Spleen (tissue), 7 donors: Measurements from ENCODE around the gene CXorf65.

Source experiments
- CTCF ChIP-seq, 11 experiments: fragments of 200-600 bp in 7 of 11; fragments of 450-650 bp in 4 of 11; sonication (generic) in 4 of 11; IDR thresholded peaks in 8 of 11; conservative IDR thresholded peaks in 3 of 11; 1 replicate in 7 of 11; 2 replicates in 4 of 11; pipeline versions ENCODE4 v1.4.0 to v1.8.0; 2016 to 2021; ENCODE audit warnings: antibody characterized with exemption in 11 of 11, inconsistent platforms in 4 of 11, mild to moderate bottlenecking in 1 of 11
- POLR2A ChIP-seq, 3 donors: fragments of 450-650 bp; IDR thresholded peaks; one replicate each; pipeline ENCODE4 v1.5.1; 2017; ENCODE audit warnings: antibody characterized with exemption in 3 of 3, mild to moderate bottlenecking in 1 of 3
- POLR2AphosphoS5 ChIP-seq, 3 donors: sonication (generic); formaldehyde crosslinking; IDR thresholded peaks; one replicate each; pipeline ENCODE4 v1.5.1; 2017; ENCODE audit warnings: antibody characterized with exemption in 3 of 3
- donor health status: DM: no; HTN: no; CAD: no; lungs with moderate emphysema.
- donor health status: DM: no; HTN: no; CAD: no.
- donor health status: DM: no; HTN: no; CAD: no.

DNA sequence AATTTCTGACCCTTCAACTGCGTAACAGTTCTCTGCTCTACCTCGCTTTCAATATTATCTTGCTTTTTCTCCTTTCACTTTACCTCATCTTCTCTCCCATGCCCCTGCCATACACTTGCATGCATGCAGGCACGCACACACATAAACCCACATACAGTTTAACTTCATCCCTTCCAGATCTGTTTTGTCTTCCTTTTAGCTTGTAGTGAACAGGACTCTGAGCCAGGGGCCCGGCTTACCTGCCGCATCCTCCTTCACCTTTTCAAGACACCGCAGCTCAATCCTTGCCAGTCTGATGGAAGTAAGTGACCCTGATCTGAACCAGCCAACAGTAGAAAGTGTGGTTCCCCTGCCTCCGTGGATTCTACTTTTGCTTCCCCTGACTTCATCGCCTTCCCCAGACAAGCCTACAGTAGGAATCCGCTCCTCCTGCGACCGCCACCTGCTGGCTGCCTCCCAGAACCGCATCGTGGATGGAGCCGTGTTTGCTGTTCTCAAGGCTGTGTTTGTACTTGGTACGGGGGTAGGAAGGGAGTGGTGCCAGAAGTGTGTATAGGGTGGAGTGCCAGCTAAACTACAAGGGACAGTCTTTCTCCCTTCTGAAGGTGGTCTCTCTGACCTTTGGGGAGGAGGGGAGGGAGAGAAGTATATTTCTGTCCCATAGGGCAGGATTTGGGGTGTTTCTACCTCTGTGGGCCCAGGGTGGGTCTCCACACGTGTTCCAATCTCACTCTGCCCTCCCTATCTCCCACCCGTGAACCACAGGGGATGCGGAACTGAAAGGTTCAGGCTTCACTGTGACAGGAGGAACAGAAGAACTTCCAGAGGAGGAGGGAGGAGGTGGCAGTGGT is 22.6 kb upstream of the CXorf65 start:
- TF ChIP-seq CTCF (IDR thresholded peaks at IDR 0.05 in 8 of 11, conservative IDR thresholded peaks at IDR 0.05 in 3 of 11) (peak; percentile 72 to 88 (median 84)), POLR2A (IDR thresholded peaks at IDR 0.05) (no peak), POLR2AphosphoS5 (IDR thresholded peaks at IDR 0.05) (peak in 2 of 3 donors; percentile 75 to 83)
